B cell (primary cell): ENCODE results near the gene RCBTB2. TPM values are rescaled to one million over a fixed set of nuclear protein-coding genes. Genes with fewer than 3 reads are reported as not detected.
A peak's percentile ranks its signal among the peaks of the same experiment; 100 is the strongest.

Experiments
- ATAC-seq: fragments of 200-7000 bp; cut with Tn5 transposase; one replicate; pipeline ENCODE4 v1.10.0; 2021; ENCODE audit warnings: low read depth, mild to moderate bottlenecking, moderate number of reproducible peaks, moderate library complexity
- CTCF ChIA-PET: fragments of 350-600 bp; sonication (Branson Sonifier 250); formaldehyde crosslinking; loops from one replicate; lab custom pipeline; 2021; ENCODE audit warnings: antibody characterized with exemption, inconsistent platforms; lab: Charles Lee
- POLR2A ChIA-PET: fragments of 350-600 bp; sonication (Branson Sonifier 250); formaldehyde crosslinking; loops from one replicate; lab custom pipeline; 2021; ENCODE audit warnings: antibody characterized with exemption; lab: Charles Lee
- DNase-seq: peaks from one replicate; pipeline ENCODE4 v3.0.0; 2013
- H2AFZ ChIP-seq: 2 replicates; pipeline ENCODE4 v1.6.1; 2012; ENCODE audit warnings: mild to moderate bottlenecking, low read depth, low read length; ENCODE audit not compliant: insufficient read depth, poor library complexity, severe bottlenecking
- H3K27ac ChIP-seq, 2 donors: 1 replicate in 1 of 2; 2 replicates in 1 of 2; pipeline ENCODE4 v1.5.1; 2012 to 2013; ENCODE audit warnings: low read length in 2 of 2, mild to moderate bottlenecking in 2 of 2, moderate library complexity in 1 of 2
- H3K27me3 ChIP-seq, 4 experiments: fragments of 200-600 bp in 1 of 4; sonication (generic) in 1 of 4; replicated peaks in 1 of 4; 1 replicate in 2 of 4; 2 replicates in 2 of 4; pipeline versions ENCODE4 v1.6.1 to v1.7.0; 2013 to 2016; ENCODE audit warnings: low read length in 3 of 4, mild to moderate bottlenecking in 2 of 4, mixed read lengths in 1 of 4, moderate library complexity in 1 of 4; ENCODE audit not compliant: insufficient read depth in 4 of 4, control insufficient read depth in 3 of 4; ENCODE audit errors: control extremely low read depth in 1 of 4
- H3K36me3 ChIP-seq, 2 experiments: replicated peaks in 1 of 2; 1 replicate in 1 of 2; 2 replicates in 1 of 2; pipeline versions ENCODE4 v1.6.1 to v1.7.1; 2013; ENCODE audit warnings: low read length in 1 of 2; ENCODE audit not compliant: insufficient read depth in 2 of 2, control insufficient read depth in 1 of 2; ENCODE audit errors: control extremely low read depth in 1 of 2, extremely low read depth in 1 of 2
- H3K4me1 ChIP-seq, 2 donors: fragments of 200-600 bp in 1 of 2; sonication (generic) in 1 of 2; 1 replicate in 1 of 2; 2 replicates in 1 of 2; pipeline versions ENCODE4 v1.5.1 to v1.6.1; 2013 to 2017; ENCODE audit warnings: low read length in 2 of 2; ENCODE audit not compliant: control insufficient read depth in 2 of 2, insufficient read depth in 2 of 2
- H3K4me2 ChIP-seq: replicated peaks from 2 replicates; pipeline ENCODE3; 2012; ENCODE audit warnings: mild to moderate bottlenecking, low read depth, low read length; ENCODE audit not compliant: poor library complexity, severe bottlenecking
- H3K4me3 ChIP-seq, 5 experiments: fragments of 200-600 bp in 1 of 5; sonication (generic) in 1 of 5; 1 replicate in 3 of 5; 2 replicates in 2 of 5; pipeline versions ENCODE4 v1.5.1 to v1.7.0; 2011 to 2016; ENCODE audit warnings: low read length in 4 of 5, mild to moderate bottlenecking in 4 of 5, low read depth in 2 of 5, control low read depth in 1 of 5, moderate library complexity in 1 of 5; ENCODE audit not compliant: insufficient read depth in 1 of 5; ENCODE audit errors: control extremely low read depth in 1 of 5, extremely low read depth in 1 of 5
- H3K79me2 ChIP-seq: fragments of 200-600 bp; sonication (generic); one replicate; pipeline ENCODE4 v1.6.0; 2016; ENCODE audit warnings: low read length; ENCODE audit not compliant: control insufficient read depth, insufficient read depth
- H3K9ac ChIP-seq: fragments of 200-600 bp; sonication (generic); 2 replicates; pipeline ENCODE4 v1.6.1; 2017; ENCODE audit warnings: mild to moderate bottlenecking, low read length, moderate library complexity
- H3K9me3 ChIP-seq, 3 donors: one replicate each; pipeline versions ENCODE4 v1.6.1 to v1.7.1; 2013; ENCODE audit warnings: low read length in 2 of 3; ENCODE audit not compliant: control insufficient read depth in 2 of 3, insufficient read depth in 1 of 3; ENCODE audit errors: control extremely low read depth in 1 of 3
- H4K20me1 ChIP-seq: 2 replicates; pipeline ENCODE4 v1.6.0; 2012; ENCODE audit warnings: mild to moderate bottlenecking, low read length; ENCODE audit not compliant: insufficient read depth, control insufficient read depth, poor library complexity, severe bottlenecking
- H3K27ac Mint-ChIP-seq: one replicate; pipeline ENCODE4 v1.8.0; 2021; ENCODE audit warnings: mixed read lengths
- H3K27me3 Mint-ChIP-seq: one replicate; pipeline ENCODE4 v1.8.0; 2021; ENCODE audit warnings: mixed read lengths
- H3K4me1 Mint-ChIP-seq: one replicate; pipeline ENCODE4 v1.8.0; 2021; ENCODE audit warnings: mixed read lengths
- H3K4me3 Mint-ChIP-seq: one replicate; pipeline ENCODE4 v1.8.0; 2021; ENCODE audit warnings: mixed read lengths
- H3K9me3 Mint-ChIP-seq: one replicate; pipeline ENCODE4 v1.8.0; 2022; ENCODE audit warnings: mixed read lengths; ENCODE audit not compliant: insufficient read depth
- CTCF ChIP-seq: fragments of 200-600 bp; IDR thresholded peaks from one replicate; pipeline ENCODE4 v1.8.0; 2022; ENCODE audit warnings: antibody characterized with exemption, mild to moderate bottlenecking
- EZH2 ChIP-seq: IDR thresholded peaks from 2 replicates; pipeline ENCODE4 v1.6.1; 2012; ENCODE audit warnings: borderline replicate concordance, low read depth, mild to moderate bottlenecking, moderate library complexity, low read length; ENCODE audit not compliant: insufficient read depth, poor library complexity, severe bottlenecking
- WGBS: methylation state at CpG from one replicate; pipeline ENCODE4 v1.1.5; 2013; ENCODE audit warnings: missing lambda C conversion rate; ENCODE audit not compliant: insufficient coverage; 5-methylcytosine and 5-hydroxymethylcytosine counted together
- intact Hi-C: fragments of 100-400 bp; cut with micrococcal nuclease; formaldehyde crosslinking; loops from one replicate; pipeline ENCODE4 v1.10.0; 2022
- polyA plus RNA-seq: library from polyadenylated mRNA; depleted of rRNA; stranded (reverse); fragments of >200 nt; gene quantifications from 2 replicates; pipeline ENCODE4 v1.2.3, GENCODE V29; 2012
- total RNA-seq, 2 donors: library from RNA; stranded (reverse); fragments of 120-200 nt in 1 of 2; gene quantifications; 1 replicate in 1 of 2; 2 replicates in 1 of 2; pipeline versions ENCODE4 v1.2.3 to v1.2.4, GENCODE V29; 2013 to 2022

RCBTB2 gene
- total and polyA plus RNA-seq, 2 donors (not counting 1 experiment from before 2014, with no cell fraction given): 1.4 to 2.7 TPM

- H3K4me1 ChIP-seq: peaks cover 36 to 37% of the 10 kb centered on the region in 2 donors
- H3K4me2 ChIP-seq: peak overlapping the region; percentile 65
- H3K36me3 ChIP-seq: no peaks in the 10 kb centered on the region
- ATAC-seq (peak; percentile 84), DNase-seq (peak; percentile 85)
- Mint-ChIP-seq H3K4me3 (peak overlapping the region; percentile 82), H3K9me3 (no peaks in the 10 kb centered on the region), H3K27me3 (peaks cover 33% of the 10 kb centered on the region), H3K27ac (peak overlapping the region; percentile 84), H3K4me1 (peaks cover 49% of the 10 kb centered on the region)
- intact Hi-C loops: loop anchor here (1.0 kb wide), 2 partner anchors 13 to 27 kb away; no protein-coding TSS in a partner anchor
- H3K27ac ChIP-seq: no peak overlapping the region
- peak overlapping the region in 2 of 5 experiments; percentile 30 to 32 for H3K4me3 ChIP-seq
- H3K9ac ChIP-seq: peak overlapping the region; percentile 25
- ChIA-PET POLR2A (no interaction called here), CTCF (interaction anchor here (0.7 to 2.5 kb wide), 5 partner anchors 13 to 75 kb away, joined by 3 to 14 read pairs (median 4); no protein-coding TSS in a partner anchor)
- H2AFZ ChIP-seq: no peak overlapping the region
- no peak for TF ChIP-seq EZH2
- TF ChIP-seq CTCF: no peak
- 2% methylated on average over 6 of the region's 11 CpGs for WGBS
- H3K9me3 ChIP-seq: peaks cover 0 to 10% (median 0%) of the 10 kb centered on the region in 3 donors
- H4K20me1 ChIP-seq: peaks cover 13% of the 10 kb centered on the region
- peaks cover 0 to 49% (median 7%) of the 10 kb centered on the region in 4 experiments for H3K27me3 ChIP-seq
- no peaks in the 10 kb centered on the region for H3K79me2 ChIP-seq
These were observed 27.2 kb downstream of the RCBTB2 start for GRCh38 chr13:48505597-48506091.

- ATAC-seq (no peak), DNase-seq (no peak)
- POLR2A ChIA-PET: no interaction called here
- Mint-ChIP-seq H3K27me3 (peaks cover 33% of the 10 kb centered on the region), H3K27ac (peak overlapping the region; percentile 84), H3K9me3 (no peaks in the 10 kb centered on the region), H3K4me3 (peak overlapping the region; percentile 82), H3K4me1 (peaks cover 53% of the 10 kb centered on the region)
- Histone ChIP-seq H3K9me3 (peaks cover 0 to 10% (median 0%) of the 10 kb centered on the region in 3 donors), H2AFZ (no peak overlapping the region), H3K4me1 (peaks cover 40% of the 10 kb centered on the region in 2 donors), H3K27ac (no peak overlapping the region), H3K4me2 (peak overlapping the region; percentile 65), H3K27me3 (peaks cover 0 to 45% (median 7%) of the 10 kb centered on the region in 4 experiments), H3K4me3 (peak overlapping the region in 2 of 5 experiments; percentile 8 to 32), H3K36me3 (no peaks in the 10 kb centered on the region), H3K79me2 (no peaks in the 10 kb centered on the region), H4K20me1 (peaks cover 13% of the 10 kb centered on the region), H3K9ac (peak overlapping the region; percentile 25)
- 95% methylated on average over 3 of the region's 4 CpGs for WGBS
- intact Hi-C loops: loop anchor here (1.0 kb wide), 2 partner anchors 13 to 27 kb away; no protein-coding TSS in a partner anchor
- CTCF ChIA-PET: interaction anchor here (0.7 to 2.5 kb wide), 3 partner anchors 14 to 76 kb away, joined by 3 to 14 read pairs (median 3); no protein-coding TSS in a partner anchor
- TF ChIP-seq EZH2 (no peak), CTCF (no peak)
These were observed 27.9 kb downstream of the RCBTB2 start for GRCh38 chr13:48505012-48505411.
